ENCODE measurements around the gene VASN.

DNA sequence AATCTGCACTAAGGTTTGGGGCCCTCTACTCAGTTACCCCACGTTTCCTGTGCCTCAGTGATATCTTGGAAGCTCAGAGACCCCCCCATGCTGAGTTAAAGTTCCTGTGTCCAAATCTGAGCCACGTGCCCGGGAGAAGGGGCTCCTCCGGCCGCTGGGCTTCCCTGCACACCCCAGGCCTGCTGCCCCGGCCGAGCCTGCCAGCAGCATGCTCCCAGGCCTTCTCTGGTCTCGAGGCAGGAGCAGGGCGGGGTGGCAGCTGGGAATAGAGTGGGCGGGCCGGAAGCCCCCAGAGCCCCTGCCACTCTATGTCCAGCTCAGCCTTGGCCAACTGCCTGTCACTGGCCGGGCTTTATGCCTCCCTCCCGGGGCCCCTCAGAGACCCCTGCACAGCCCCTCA lies 5.6 kb upstream of the VASN start:
- TF ChIP-seq CTCF (IDR thresholded peaks at IDR 0.05), result no peak
- no peak for TF ChIP-seq POLR2A (IDR thresholded peaks at IDR 0.05)
